HepG2 (cell line): ENCODE data around the gene PDC.

Source experiments
- CAMTA2 ChIP-seq: sonication (generic); formaldehyde crosslinking; IDR thresholded peaks from 2 replicates; pipeline ENCODE4 v1.4.0; 2020; ENCODE audit warnings: mild to moderate bottlenecking, missing genetic modification reagents, borderline replicate concordance
- EP300 ChIP-seq, 3 experiments: sonication (generic) in 1 of 3; formaldehyde crosslinking in 1 of 3; IDR thresholded peaks; 2 replicates each; pipeline versions ENCODE4 v1.5.1 to v1.6.1; 2011 to 2020; ENCODE audit warnings: low read depth in 2 of 3, low read length in 2 of 3, borderline replicate concordance in 1 of 3, improper control_type of control experiment in 1 of 3, mild to moderate bottlenecking in 1 of 3, missing genetic modification reagents in 1 of 3, moderate library complexity in 1 of 3
- FOXP1 ChIP-seq, 2 experiments: fragments of 450-650 bp in 1 of 2; IDR thresholded peaks; 2 replicates each; pipeline ENCODE4 v1.6.1; 2017 to 2018; ENCODE audit warnings: antibody characterized with exemption in 1 of 2
- KDM5A ChIP-seq: fragments of 200-600 bp; sonication (generic); IDR thresholded peaks from 2 replicates; pipeline ENCODE4 v1.7.0; 2018; ENCODE audit warnings: antibody characterized with exemption, mild to moderate bottlenecking, low read length, borderline replicate concordance
- MYC ChIP-seq: sonication (generic); formaldehyde crosslinking; IDR thresholded peaks from 2 replicates; pipeline ENCODE4 v1.9.0; 2021; ENCODE audit warnings: missing genetic modification reagents, borderline replicate concordance
- NPAS2 ChIP-seq: sonication (generic); formaldehyde crosslinking; IDR thresholded peaks from 2 replicates; pipeline ENCODE4 v1.8.0; 2022; ENCODE audit warnings: mild to moderate bottlenecking, missing genetic modification reagents, borderline replicate concordance
- SMC3 ChIP-seq: IDR thresholded peaks from 2 replicates; pipeline ENCODE4 v1.6.1; 2011; ENCODE audit warnings: low read length, improper control_type of control experiment
- YY1 ChIP-seq: IDR thresholded peaks from 2 replicates; pipeline ENCODE4 v1.6.1; 2011; ENCODE audit warnings: low read length, low read depth, moderate library complexity, mild to moderate bottlenecking; ENCODE audit not compliant: insufficient read depth, insufficient replicate concordance
- ZFP36L1 ChIP-seq: sonication (generic); formaldehyde crosslinking; IDR thresholded peaks from 2 replicates; pipeline ENCODE4 v1.8.0; 2022; ENCODE audit warnings: mild to moderate bottlenecking, missing genetic modification reagents, moderate library complexity
- ZNF550 ChIP-seq: sonication (generic); formaldehyde crosslinking; IDR thresholded peaks from 2 replicates; pipeline ENCODE4 v1.4.0; 2020; ENCODE audit warnings: mild to moderate bottlenecking, missing genetic modification reagents, borderline replicate concordance
- TF ChIP-seq, protein P1 (sequence below): sonication (generic); formaldehyde crosslinking; IDR thresholded peaks from 2 replicates; pipeline ENCODE4 v1.5.0; 2020; ENCODE audit warnings: mild to moderate bottlenecking, missing genetic modification reagents, moderate library complexity

DNA sequence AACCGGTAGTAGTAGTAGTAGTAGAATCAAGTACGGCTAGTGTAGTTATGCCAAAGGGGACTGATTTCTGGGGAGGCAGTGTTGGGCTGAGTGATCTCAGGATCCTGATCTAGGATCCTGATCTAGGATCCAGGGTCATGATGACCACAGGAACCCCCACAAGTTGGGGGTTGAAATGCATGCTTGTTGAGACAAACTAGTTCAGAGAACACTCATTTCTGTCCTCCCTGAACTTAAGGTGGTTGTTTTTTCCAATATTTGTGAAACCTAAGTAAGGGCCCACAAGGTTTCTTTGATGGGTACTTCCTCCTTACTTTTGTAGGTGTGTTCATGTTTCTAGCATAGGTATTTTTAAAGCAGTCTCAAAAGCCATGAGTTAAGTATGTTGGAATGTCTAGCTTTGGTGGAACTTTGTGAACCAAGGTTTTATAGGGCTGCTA is 33.9 kb upstream of the PDC start:
- TF ChIP-seq EP300 (IDR thresholded peaks at IDR 0.05; ENCODE audit: low read depth in 2 of 2, low read length in 2 of 2) (no peak), EP300 (CRISPR knock-in tag; IDR thresholded peaks at IDR 0.05; ENCODE audit: borderline replicate concordance) (no peak), KDM5A (no peak), ZFP36L1 (CRISPR knock-in tag) (no peak), YY1 (no peak), NPAS2 (CRISPR knock-in tag) (no peak), FOXP1 (IDR thresholded peaks at IDR 0.05) (no peak), FOXP1 (CRISPR knock-in tag; IDR thresholded peaks at IDR 0.05) (no peak), CAMTA2 (no peak), ZNF550 (CRISPR knock-in tag) (no peak), MYC (CRISPR knock-in tag) (no peak), SMC3 (no peak)
- TF ChIP-seq, protein P1, sequence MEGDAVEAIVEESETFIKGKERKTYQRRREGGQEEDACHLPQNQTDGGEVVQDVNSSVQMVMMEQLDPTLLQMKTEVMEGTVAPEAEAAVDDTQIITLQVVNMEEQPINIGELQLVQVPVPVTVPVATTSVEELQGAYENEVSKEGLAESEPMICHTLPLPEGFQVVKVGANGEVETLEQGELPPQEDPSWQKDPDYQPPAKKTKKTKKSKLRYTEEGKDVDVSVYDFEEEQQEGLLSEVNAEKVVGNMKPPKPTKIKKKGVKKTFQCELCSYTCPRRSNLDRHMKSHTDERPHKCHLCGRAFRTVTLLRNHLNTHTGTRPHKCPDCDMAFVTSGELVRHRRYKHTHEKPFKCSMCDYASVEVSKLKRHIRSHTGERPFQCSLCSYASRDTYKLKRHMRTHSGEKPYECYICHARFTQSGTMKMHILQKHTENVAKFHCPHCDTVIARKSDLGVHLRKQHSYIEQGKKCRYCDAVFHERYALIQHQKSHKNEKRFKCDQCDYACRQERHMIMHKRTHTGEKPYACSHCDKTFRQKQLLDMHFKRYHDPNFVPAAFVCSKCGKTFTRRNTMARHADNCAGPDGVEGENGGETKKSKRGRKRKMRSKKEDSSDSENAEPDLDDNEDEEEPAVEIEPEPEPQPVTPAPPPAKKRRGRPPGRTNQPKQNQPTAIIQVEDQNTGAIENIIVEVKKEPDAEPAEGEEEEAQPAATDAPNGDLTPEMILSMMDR: no peak
